OCI-LY3 (cell line): ENCODE measurements around the gene BANP.
"Not testable (repeated sequence)": the region's sequence is repeated elsewhere in the genome, so short reads cannot be mapped to it uniquely, and the experiment has no call there.

ENCODE experiments used
- H2AFZ ChIP-seq: fragments of 200-600, 300-600 bp; shearing (Covaris generic); 2 replicates; pipeline ENCODE4 v1.6.0; 2014; ENCODE audit warnings: antibody characterized with exemption, low read depth, low read length
- H3K27ac ChIP-seq: fragments of 200-600, 300-600 bp; sonication (generic); 2 replicates; pipeline ENCODE4 v1.5.1; 2014; ENCODE audit warnings: mild to moderate bottlenecking, low read length, moderate library complexity, mixed read lengths
- H3K27me3 ChIP-seq: fragments of 200-600, 300-600 bp; sonication (generic); 2 replicates; pipeline ENCODE4 v1.6.1; 2014; ENCODE audit warnings: low read depth, low read length, mixed read lengths
- H3K36me3 ChIP-seq: fragments of 200-600, 300-600 bp; sonication (generic); replicated peaks from 2 replicates; pipeline ENCODE3; 2014; ENCODE audit warnings: low read depth, low read length, mixed read lengths
- H3K4me1 ChIP-seq: fragments of 300-600, 200-600 bp; sonication (generic); 2 replicates; pipeline ENCODE4 v1.6.1; 2014; ENCODE audit warnings: low read length, mixed read lengths
- H3K4me2 ChIP-seq: fragments of 200-600, 300-600 bp; sonication (generic); 2 replicates; pipeline ENCODE4 v1.6.1; 2014; ENCODE audit warnings: low read length, mixed read lengths
- H3K4me3 ChIP-seq: fragments of 300-600, 200-600 bp; sonication (generic); 2 replicates; pipeline ENCODE4 v1.5.1; 2014; ENCODE audit warnings: antibody characterized with exemption, mild to moderate bottlenecking, low read length, moderate library complexity
- H3K79me2 ChIP-seq: fragments of 300-600, 200-600 bp; shearing (Covaris generic); 2 replicates; pipeline ENCODE4 v1.6.1; 2014; ENCODE audit warnings: mild to moderate bottlenecking, low read length, mixed read lengths
- H3K9ac ChIP-seq: fragments of 300-600, 200-600 bp; shearing (Covaris generic); 2 replicates; pipeline ENCODE4 v1.6.0; 2014; ENCODE audit warnings: mild to moderate bottlenecking, low read length, moderate library complexity
- H3K9me3 ChIP-seq: fragments of 200-600, 300-600 bp; shearing (Covaris generic); 2 replicates; pipeline ENCODE4 v1.6.1; 2014; ENCODE audit warnings: low read length, mixed read lengths; ENCODE audit not compliant: insufficient read depth
- H4K20me1 ChIP-seq: fragments of 200-600, 300-600 bp; sonication (generic); 2 replicates; pipeline ENCODE4 v1.6.1; 2016; ENCODE audit warnings: low read length, mixed read lengths; ENCODE audit not compliant: insufficient read depth
- EZH2phosphoT487 ChIP-seq: fragments of 200-600 bp; shearing (Covaris generic); IDR thresholded peaks from 2 replicates; pipeline ENCODE4 v1.6.1; 2018; ENCODE audit warnings: antibody characterized with exemption, mixed run types, low read depth
- TF ChIP-seq, protein P1 (sequence below): fragments of 200-600, 300-600 bp; sonication (generic); IDR thresholded peaks from 2 replicates; pipeline ENCODE4 v1.5.1; 2014; ENCODE audit warnings: antibody characterized with exemption, low read length, low read depth

Gene BANP

DNA sequence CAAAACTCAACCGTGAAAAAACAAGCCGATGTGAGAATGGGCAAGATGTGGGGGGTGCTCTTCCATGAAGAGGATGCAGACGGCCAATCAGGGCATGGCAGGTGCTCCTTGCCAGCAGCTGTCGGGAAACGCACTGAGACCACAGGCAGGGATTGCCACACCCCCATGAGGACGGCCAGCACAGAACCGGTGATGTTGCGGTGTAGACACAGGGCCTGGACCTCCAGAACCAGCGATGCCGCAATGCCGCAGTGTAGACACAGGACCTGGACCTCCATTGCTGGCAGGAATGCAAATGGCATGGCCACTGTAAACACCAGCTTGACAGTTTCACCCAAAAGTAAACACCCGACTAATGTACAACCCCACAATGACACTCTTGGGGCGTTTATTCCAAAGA, 164.9 kb downstream of the BANP start:
- Histone ChIP-seq H2AFZ (no peak overlapping the region), H3K79me2 (no peaks in the 10 kb centered on the region), H3K4me3 (no peak overlapping the region), H3K9me3 (no peaks in the 10 kb centered on the region), H3K27ac (no peak overlapping the region), H4K20me1 (no peaks in the 10 kb centered on the region), H3K4me1 (no peaks in the 10 kb centered on the region), H3K27me3 (no peaks in the 10 kb centered on the region), H3K9ac (no peak overlapping the region), H3K4me2 (no peak overlapping the region), H3K36me3 (no peaks in the 10 kb centered on the region)
- TF ChIP-seq, protein P1, sequence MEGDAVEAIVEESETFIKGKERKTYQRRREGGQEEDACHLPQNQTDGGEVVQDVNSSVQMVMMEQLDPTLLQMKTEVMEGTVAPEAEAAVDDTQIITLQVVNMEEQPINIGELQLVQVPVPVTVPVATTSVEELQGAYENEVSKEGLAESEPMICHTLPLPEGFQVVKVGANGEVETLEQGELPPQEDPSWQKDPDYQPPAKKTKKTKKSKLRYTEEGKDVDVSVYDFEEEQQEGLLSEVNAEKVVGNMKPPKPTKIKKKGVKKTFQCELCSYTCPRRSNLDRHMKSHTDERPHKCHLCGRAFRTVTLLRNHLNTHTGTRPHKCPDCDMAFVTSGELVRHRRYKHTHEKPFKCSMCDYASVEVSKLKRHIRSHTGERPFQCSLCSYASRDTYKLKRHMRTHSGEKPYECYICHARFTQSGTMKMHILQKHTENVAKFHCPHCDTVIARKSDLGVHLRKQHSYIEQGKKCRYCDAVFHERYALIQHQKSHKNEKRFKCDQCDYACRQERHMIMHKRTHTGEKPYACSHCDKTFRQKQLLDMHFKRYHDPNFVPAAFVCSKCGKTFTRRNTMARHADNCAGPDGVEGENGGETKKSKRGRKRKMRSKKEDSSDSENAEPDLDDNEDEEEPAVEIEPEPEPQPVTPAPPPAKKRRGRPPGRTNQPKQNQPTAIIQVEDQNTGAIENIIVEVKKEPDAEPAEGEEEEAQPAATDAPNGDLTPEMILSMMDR, result no peak
- TF ChIP-seq EZH2phosphoT487, result no peak

GRCh38 chr16:88117476-88117868, 166.2 kb downstream of the BANP start:
- TF ChIP-seq, protein P1, result no peak
- TF ChIP-seq EZH2phosphoT487, result no peak
- no peak overlapping the region for H3K4me3 ChIP-seq
- H2AFZ ChIP-seq, result no peak overlapping the region
- no peaks in the 10 kb centered on the region for H3K27me3 ChIP-seq
- no peaks in the 10 kb centered on the region for H3K79me2 ChIP-seq
- no peaks in the 10 kb centered on the region for H3K4me1 ChIP-seq
- H4K20me1 ChIP-seq, result no peaks in the 10 kb centered on the region
- no peaks in the 10 kb centered on the region for H3K36me3 ChIP-seq
- no peaks in the 10 kb centered on the region for H3K9me3 ChIP-seq
- H3K9ac ChIP-seq, result no peak overlapping the region
- no peak overlapping the region for H3K4me2 ChIP-seq
- no peak overlapping the region for H3K27ac ChIP-seq

GRCh38 chr16:88118376-88118775, 167.1 kb downstream of the BANP start:
- H3K4me1 ChIP-seq, result no peaks in the 10 kb centered on the region
- H3K4me2 ChIP-seq, result no peak overlapping the region
- no peak overlapping the region for H2AFZ ChIP-seq

GRCh38 chr16:88118852-88119741, 167.9 kb downstream of the BANP start:
- H3K36me3 ChIP-seq, H3K4me3 ChIP-seq, H3K4me1 ChIP-seq, H3K27ac ChIP-seq, H3K9ac ChIP-seq, H2AFZ ChIP-seq, H3K4me2 ChIP-seq, H3K27me3 ChIP-seq, H3K79me2 ChIP-seq, H3K9me3 ChIP-seq, H4K20me1 ChIP-seq: not testable (repeated sequence)

More at GRCh38 chr16:88118376-88118775, 167.1 kb downstream of the BANP start:
- H3K27ac ChIP-seq, result no peak overlapping the region
- H3K36me3 ChIP-seq, result no peaks in the 10 kb centered on the region
- TF ChIP-seq EZH2phosphoT487, result no peak
- TF ChIP-seq, protein P1, result no peak
- H3K27me3 ChIP-seq, result no peaks in the 10 kb centered on the region
- H3K9me3 ChIP-seq, result no peaks in the 10 kb centered on the region
- H3K4me3 ChIP-seq, result no peak overlapping the region
- no peaks in the 10 kb centered on the region for H4K20me1 ChIP-seq
- H3K79me2 ChIP-seq, result no peaks in the 10 kb centered on the region
- no peak overlapping the region for H3K9ac ChIP-seq

DNA sequence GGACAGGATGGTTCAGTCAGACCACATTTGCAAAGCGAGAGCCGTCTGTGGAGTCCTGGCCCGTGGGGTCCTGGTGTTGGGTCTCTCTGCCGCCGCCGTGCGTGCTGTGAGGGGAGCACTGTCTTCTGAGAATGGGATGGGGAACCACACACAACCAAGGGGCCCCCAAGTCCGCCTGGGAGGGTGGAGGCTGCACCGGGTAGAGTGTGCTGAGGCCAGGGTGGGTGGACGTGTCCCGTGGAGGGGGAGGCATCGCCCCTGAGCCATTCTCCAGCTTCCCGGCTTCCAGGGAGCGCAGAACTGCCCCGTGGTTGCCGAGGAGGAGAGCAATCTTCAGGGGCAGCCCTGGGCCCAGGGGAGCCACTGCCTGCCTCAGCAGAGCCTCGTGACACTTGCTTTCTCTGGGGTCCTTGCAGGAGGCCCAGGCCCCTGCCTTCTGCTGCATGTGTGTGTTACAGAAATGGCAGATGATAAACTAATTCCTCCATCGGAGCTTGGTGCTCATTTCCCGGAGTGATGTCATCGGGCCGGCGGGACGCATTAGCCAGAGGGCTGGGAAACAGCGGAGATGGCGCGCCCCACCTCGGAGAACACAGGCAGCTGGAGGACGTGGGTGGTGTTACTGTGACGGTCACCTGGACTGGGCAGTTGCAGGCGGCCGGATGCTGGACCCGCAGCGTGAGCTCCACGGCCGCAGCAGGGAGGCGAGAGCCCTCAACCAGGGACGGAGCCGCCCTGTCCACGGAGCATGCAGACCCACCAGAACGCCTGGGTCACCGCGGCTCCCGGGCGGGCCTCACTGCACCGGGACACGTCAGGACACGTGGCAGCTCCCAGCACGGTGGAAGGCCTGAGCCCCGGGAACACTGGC, 168.9 kb downstream of the BANP start:
- not testable (repeated sequence) for H3K4me1 ChIP-seq, H3K27ac ChIP-seq, H3K9ac ChIP-seq

More for the DNA sequence above, 168.9 kb downstream of the BANP start:
- not testable (repeated sequence) for H4K20me1 ChIP-seq, H2AFZ ChIP-seq, H3K4me2 ChIP-seq, H3K36me3 ChIP-seq, H3K27me3 ChIP-seq, H3K4me3 ChIP-seq, H3K79me2 ChIP-seq, H3K9me3 ChIP-seq
